ENCODE results near the gene EEF2KMT.
"Not testable (repeated sequence)": the region's sequence is repeated elsewhere in the genome, so short reads cannot be mapped to it uniquely, and the experiment has no call there.

EEF2KMT gene

GRCh38 chr16:5097470-5098220 is at the start of gene EEF2KMT:
Gene EEF2KMT, minus strand, starts transcription at chr16:5097795. Its CDS starts 56 bp downstream, at chr16:5097739.
- DNase-seq: peak; percentile 99

GRCh38 chr16:5144621-5144956 is 47.0 kb upstream of the EEF2KMT start:
- DNase-seq: not testable (repeated sequence)

GRCh38 chr16:5143761-5144620 is 46.4 kb upstream of the EEF2KMT start:
- DNase-seq: no peak

GRCh38 chr16:5140151-5140550 is 42.6 kb upstream of the EEF2KMT start:
- not testable (repeated sequence) for DNase-seq

GRCh38 chr16:5134739-5135452 is 37.3 kb upstream of the EEF2KMT start:
- DNase-seq: not testable (repeated sequence)

- not testable (repeated sequence) for DNase-seq
Measured at GRCh38 chr16:5132915-5133600, 35.5 kb upstream of the EEF2KMT start.

GRCh38 chr16:5131467-5132004 is 33.9 kb upstream of the EEF2KMT start:
- not testable (repeated sequence) for DNase-seq

- DNase-seq: not testable (repeated sequence)
Measured at GRCh38 chr16:5117300-5118087, 19.9 kb upstream of the EEF2KMT start.

GRCh38 chr16:5116780-5117295 is 19.2 kb upstream of the EEF2KMT start:
- DNase-seq: not testable (repeated sequence)

GRCh38 chr16:5110933-5111332 is 13.3 kb upstream of the EEF2KMT start:
- DNase-seq: not testable (repeated sequence)

- DNase-seq: no peak
Measured at GRCh38 chr16:5108505-5109158, 11.0 kb upstream of the EEF2KMT start.

GRCh38 chr16:5105039-5105438 is 7.4 kb upstream of the EEF2KMT start:
- DNase-seq: not testable (repeated sequence)

- not testable (repeated sequence) for DNase-seq
Measured at GRCh38 chr16:5103296-5104032, 5.9 kb upstream of the EEF2KMT start.

GRCh38 chr16:5099174-5099573 is 1.6 kb upstream of the EEF2KMT start:
- not testable (repeated sequence) for DNase-seq

- peak; percentile 58 for DNase-seq
Measured at GRCh38 chr16:5098221-5099159, 895 bp upstream of the EEF2KMT start.

GRCh38 chr16:5097061-5097469 is 530 bp downstream of the EEF2KMT start:
- peak; percentile 44 for DNase-seq

GRCh38 chr16:5096437-5097060 is 1.0 kb downstream of the EEF2KMT start:
- DNase-seq: peak; percentile 6

- not testable (repeated sequence) for DNase-seq
Measured at GRCh38 chr16:5095145-5095830, 2.3 kb downstream of the EEF2KMT start.

Measured in EL (cell line).